H1 (cell line): ENCODE data around the gene GOLGA3. TPM values are rescaled to one million over a fixed set of nuclear protein-coding genes. Genes with fewer than 3 reads are reported as not detected.

Experiments
- CTCF ChIA-PET: fragments of 300-600 bp; sonication (Branson Sonifier 250); formaldehyde crosslinking; loops from one replicate; lab custom pipeline; 2021; ENCODE audit not compliant: partially characterized antibody; lab: Charles Lee
- POLR2A ChIA-PET: fragments of 300-600 bp; sonication (Branson Sonifier 250); formaldehyde crosslinking; loops from one replicate; lab custom pipeline; 2021; ENCODE audit warnings: inconsistent platforms; ENCODE audit not compliant: partially characterized antibody; lab: Charles Lee
- DNase-seq, 2 experiments: peaks; one replicate each; pipeline versions ENCODE4 v3.0.0 to v3.0.0-alpha.2; 2010 to 2022; ENCODE audit warnings: low spot score in 2 of 2, low read depth in 1 of 2, mixed read lengths in 1 of 2
- FAIRE-seq: peaks from 2 replicates; lab custom pipeline; 2011; peaks lifted over from hg19 to GRCh38; lab: Jason Lieb, UNC
- H2AFZ ChIP-seq: 2 replicates; pipeline ENCODE4 v1.8.1; 2012; ENCODE audit warnings: low read length, inconsistent platforms
- H2AK5ac ChIP-seq: 2 replicates; pipeline ENCODE4 v1.6.1; 2013; ENCODE audit warnings: low read depth, low read length
- H2BK120ac ChIP-seq: replicated peaks from 2 replicates; pipeline ENCODE3; 2013; ENCODE audit warnings: low read depth, low read length, inconsistent platforms
- H2BK12ac ChIP-seq: 2 replicates; pipeline ENCODE4 v1.6.1; 2013; ENCODE audit warnings: low read depth, low read length
- H2BK15ac ChIP-seq: 2 replicates; pipeline ENCODE4 v1.6.1; 2013; ENCODE audit warnings: low read length
- H2BK20ac ChIP-seq: 2 replicates; pipeline ENCODE4 v1.6.1; 2013; ENCODE audit warnings: low read length
- H2BK5ac ChIP-seq: 2 replicates; pipeline ENCODE4 v1.6.1; 2013; ENCODE audit warnings: low read depth, low read length
- H3K14ac ChIP-seq: 2 replicates; pipeline ENCODE4 v1.6.1; 2013; ENCODE audit warnings: inconsistent platforms; ENCODE audit not compliant: insufficient read length
- H3K18ac ChIP-seq: 2 replicates; pipeline ENCODE4 v1.6.1; 2013; ENCODE audit warnings: low read length; ENCODE audit errors: extremely low read depth
- H3K23ac ChIP-seq: 2 replicates; pipeline ENCODE4 v1.6.1; 2013; ENCODE audit warnings: inconsistent platforms; ENCODE audit not compliant: insufficient read length
- H3K23me2 ChIP-seq: 2 replicates; pipeline ENCODE4 v1.6.1; 2013; ENCODE audit warnings: low read depth, low read length
- H3K27ac ChIP-seq: 2 replicates; pipeline ENCODE4 v1.6.1; 2011; ENCODE audit warnings: low read depth, low read length, inconsistent platforms
- H3K27me3 ChIP-seq, 4 experiments: replicated peaks in 1 of 4; 1 replicate in 1 of 4; 2 replicates in 3 of 4; pipeline versions ENCODE4 v1.6.1 to v1.8.1; 2011 to 2013; ENCODE audit warnings: low read length in 3 of 4, mild to moderate bottlenecking in 3 of 4, inconsistent platforms in 2 of 4, mixed read lengths in 2 of 4, moderate library complexity in 1 of 4; ENCODE audit not compliant: control insufficient read depth in 3 of 4, insufficient read depth in 3 of 4; ENCODE audit errors: extremely low read depth in 1 of 4
- H3K36me3 ChIP-seq, 4 experiments: 2 replicates each; pipeline versions ENCODE4 v1.6.1 to v1.8.1; 2011 to 2013; ENCODE audit warnings: mild to moderate bottlenecking in 4 of 4, low read length in 3 of 4, moderate library complexity in 2 of 4, control low read depth in 1 of 4, inconsistent platforms in 1 of 4; ENCODE audit not compliant: insufficient read depth in 4 of 4, control insufficient read depth in 2 of 4
- H3K4ac ChIP-seq: replicated peaks from 2 replicates; pipeline ENCODE3; 2013; ENCODE audit warnings: low read length, low read depth, mixed read lengths, inconsistent platforms; ENCODE audit not compliant: insufficient read length
- H3K4me1 ChIP-seq, 4 experiments: replicated peaks in 1 of 4; 1 replicate in 1 of 4; 2 replicates in 3 of 4; pipeline versions ENCODE4 v1.6.1 to v1.8.1; 2011 to 2013; ENCODE audit warnings: low read length in 3 of 4, inconsistent platforms in 2 of 4, mixed read lengths in 1 of 4; ENCODE audit not compliant: insufficient read depth in 4 of 4, control insufficient read depth in 3 of 4
- H3K4me2 ChIP-seq, 2 experiments: 2 replicates each; pipeline versions ENCODE4 v1.6.1 to v1.8.1; 2011 to 2013; ENCODE audit warnings: low read depth in 2 of 2, low read length in 2 of 2, control low read depth in 1 of 2, inconsistent platforms in 1 of 2, mild to moderate bottlenecking in 1 of 2; ENCODE audit not compliant: insufficient read depth in 1 of 2
- H3K4me3 ChIP-seq, 4 experiments: fragments of 200-600, 300-600 bp in 1 of 4; sonication (generic), shearing (Covaris generic), sonication (Bioruptor Twin) in 1 of 4; 2 replicates each; pipeline versions ENCODE4 v1.5.1 to v1.8.1; 2011 to 2016; ENCODE audit warnings: low read length in 4 of 4, low read depth in 3 of 4, control low read depth in 2 of 4, inconsistent platforms in 2 of 4, mild to moderate bottlenecking in 2 of 4, mixed read lengths in 1 of 4, moderate library complexity in 1 of 4; ENCODE audit not compliant: insufficient read depth in 2 of 4; ENCODE audit errors: extremely low read depth in 1 of 4
- H3K56ac ChIP-seq: replicated peaks from 2 replicates; pipeline ENCODE3; 2013; ENCODE audit warnings: low read depth, mild to moderate bottlenecking, mixed read lengths, low read length, inconsistent platforms; ENCODE audit not compliant: insufficient read length
- H3K79me1 ChIP-seq: 2 replicates; pipeline ENCODE4 v1.6.1; 2013; ENCODE audit warnings: low read depth, low read length, control low read depth
- H3K79me2 ChIP-seq, 2 experiments: 2 replicates each; pipeline versions ENCODE4 v1.6.1 to v1.8.1; 2012 to 2013; ENCODE audit warnings: low read length in 2 of 2, mild to moderate bottlenecking in 2 of 2, inconsistent platforms in 1 of 2; ENCODE audit not compliant: insufficient read depth in 2 of 2, control insufficient read depth in 1 of 2
- H3K9ac ChIP-seq, 4 experiments: replicated peaks in 1 of 4; 1 replicate in 1 of 4; 2 replicates in 3 of 4; pipeline versions ENCODE4 v1.6.1 to v1.8.1; 2011 to 2013; ENCODE audit warnings: low read depth in 3 of 4, low read length in 3 of 4, control low read depth in 2 of 4, mild to moderate bottlenecking in 2 of 4, moderate library complexity in 2 of 4, inconsistent platforms in 1 of 4; ENCODE audit errors: extremely low read depth in 1 of 4
- H3K9me3 ChIP-seq, 2 experiments: 2 replicates each; pipeline versions ENCODE4 v1.6.1 to v1.8.1; 2012 to 2013; ENCODE audit warnings: mild to moderate bottlenecking in 2 of 2, moderate library complexity in 2 of 2, control low read depth in 1 of 2, inconsistent platforms in 1 of 2, low read depth in 1 of 2, low read length in 1 of 2, mixed read lengths in 1 of 2; ENCODE audit not compliant: insufficient read depth in 2 of 2
- H4K20me1 ChIP-seq, 2 experiments: replicated peaks in 1 of 2; 2 replicates each; pipeline versions ENCODE3 to v1.8.1; 2011 to 2013; ENCODE audit warnings: inconsistent platforms in 2 of 2, low read length in 2 of 2, mild to moderate bottlenecking in 1 of 2; ENCODE audit not compliant: insufficient read depth in 2 of 2, control insufficient read depth in 1 of 2
- H4K5ac ChIP-seq: 2 replicates; pipeline ENCODE4 v1.6.1; 2013; ENCODE audit warnings: low read length, low read depth, mixed read lengths, inconsistent platforms; ENCODE audit not compliant: insufficient read length
- H4K8ac ChIP-seq: 2 replicates; pipeline ENCODE4 v1.8.0; 2013; ENCODE audit warnings: mild to moderate bottlenecking, moderate library complexity, low read length, inconsistent platforms; ENCODE audit not compliant: insufficient read depth; ENCODE audit errors: extremely low read depth
- H4K91ac ChIP-seq: replicated peaks from 2 replicates; pipeline ENCODE3; 2013; ENCODE audit warnings: low read length, mixed read lengths, inconsistent platforms; ENCODE audit not compliant: insufficient read length
- BACH1 ChIP-seq: IDR thresholded peaks from 2 replicates; pipeline ENCODE4 v1.6.1; 2012; ENCODE audit warnings: low read length, improper control_type of control experiment
- EZH2 ChIP-seq: fragments of 200-600 bp; sonication (generic); IDR thresholded peaks from 2 replicates; pipeline ENCODE4 v1.7.1; 2012; ENCODE audit warnings: low read depth, mild to moderate bottlenecking, moderate library complexity, low read length, inconsistent platforms; ENCODE audit not compliant: severe bottlenecking
- GABPA ChIP-seq: IDR thresholded peaks from 2 replicates; pipeline ENCODE4 v1.6.1; 2011; ENCODE audit warnings: mild to moderate bottlenecking, low read length, moderate library complexity, borderline replicate concordance; ENCODE audit not compliant: insufficient read depth
- HDAC6 ChIP-seq: IDR thresholded peaks from one replicate; pipeline ENCODE4 v1.7.1; 2012; ENCODE audit warnings: low read depth, mild to moderate bottlenecking, inconsistent platforms, low read length, moderate library complexity
- JUN ChIP-seq: IDR thresholded peaks from 2 replicates; pipeline ENCODE4 v1.6.1; 2011; ENCODE audit warnings: low read depth, mild to moderate bottlenecking, improper control_type of control experiment, low read length
- KDM1A ChIP-seq: fragments of 200-600, 300-600 bp; sonication (generic); IDR thresholded peaks from 2 replicates; pipeline ENCODE4 v1.7.1; 2016; ENCODE audit warnings: mild to moderate bottlenecking, low read length, borderline replicate concordance
- POLR2AphosphoS5 ChIP-seq: IDR thresholded peaks from 2 replicates; pipeline ENCODE4 v1.6.1; 2011; ENCODE audit warnings: low read depth, low read length
- RBBP5 ChIP-seq: IDR thresholded peaks from 2 replicates; pipeline ENCODE4 v1.7.1; 2012; ENCODE audit warnings: low read depth, mild to moderate bottlenecking, inconsistent platforms, low read length, moderate library complexity, borderline replicate concordance
- RXRA ChIP-seq: IDR thresholded peaks from 2 replicates; pipeline ENCODE4 v1.6.1; 2011; ENCODE audit warnings: low read depth, mild to moderate bottlenecking, low read length, moderate library complexity; ENCODE audit not compliant: insufficient read depth
- SIRT6 ChIP-seq: IDR thresholded peaks from one replicate; pipeline ENCODE4 v1.7.1; 2012; ENCODE audit warnings: low read length, inconsistent platforms
- SUZ12 ChIP-seq: fragments of 200-600 bp; sonication (generic); IDR thresholded peaks from 2 replicates; pipeline ENCODE4 v1.6.1; 2012; ENCODE audit warnings: mild to moderate bottlenecking, inconsistent platforms, low read length, moderate library complexity, mixed read lengths
- TBP ChIP-seq: IDR thresholded peaks from 2 replicates; pipeline ENCODE4 v1.6.1; 2011; ENCODE audit warnings: low read depth, low read length, improper control_type of control experiment
- TEAD4 ChIP-seq: IDR thresholded peaks from 2 replicates; pipeline ENCODE4 v1.6.1; 2012; ENCODE audit warnings: low read depth, low read length, inconsistent platforms, mixed read lengths
- ZNF274 ChIP-seq: IDR thresholded peaks from 2 replicates; pipeline ENCODE4 v1.7.0; 2012; ENCODE audit warnings: low read length, borderline replicate concordance; ENCODE audit errors: extremely low read depth
- whole genome bisulfite sequencing, 2 experiments: shearing (Covaris generic) in 1 of 2; methylation state at CpG; one replicate each; pipeline versions ENCODE4 v1.1.6 to v1.1.7; 2013 to 2015; ENCODE audit warnings: low lambda C conversion rate in 2 of 2, mixed read lengths in 2 of 2, inconsistent platforms in 1 of 2, low coverage in 1 of 2, missing lambda C conversion rate in 1 of 2; ENCODE audit not compliant: insufficient replicate concordance in 2 of 2, insufficient coverage in 1 of 2, insufficient read length in 1 of 2; ENCODE audit errors: extremely low coverage in 1 of 2, missing lambda C conversion rate in 1 of 2; 5-methylcytosine and 5-hydroxymethylcytosine counted together
- polyA plus RNA-seq, 7 experiments: library from polyadenylated mRNA; depleted of rRNA in 3 of 7; stranded (reverse) in 5 of 7; unstranded in 2 of 7; fragments of >200 nt in 5 of 7; fragments of 200-250 nt in 2 of 7; gene quantifications; 1 replicate in 5 of 7; 2 replicates in 1 of 7; 4 replicates in 1 of 7; pipeline versions ENCODE4 v1.2.1 to v1.2.3, GENCODE V29; 2011 to 2013; ENCODE audit warnings: missing spikeins in 2 of 7, mixed read lengths in 2 of 7
- total RNA-seq: library from RNA; stranded (reverse); fragmentation: NEBNext Ultra II Directional; extraction: Animal tissue kit (Norgen Biotek cat#: 25700); gene quantifications from 2 replicates; pipeline ENCODE4 v1.2.1, GENCODE V29; 2021
- TF ChIP-seq, protein P1 (sequence below): IDR thresholded peaks from 2 replicates; pipeline ENCODE4 v1.6.1; 2012; ENCODE audit warnings: inconsistent platforms

Gene GOLGA3
- total and polyA plus RNA-seq, 2 of the 8 experiments (the other 6 are each of a cell fraction or from before 2014, with no cell fraction given), result 6.4 to 33.1 TPM

DNA sequence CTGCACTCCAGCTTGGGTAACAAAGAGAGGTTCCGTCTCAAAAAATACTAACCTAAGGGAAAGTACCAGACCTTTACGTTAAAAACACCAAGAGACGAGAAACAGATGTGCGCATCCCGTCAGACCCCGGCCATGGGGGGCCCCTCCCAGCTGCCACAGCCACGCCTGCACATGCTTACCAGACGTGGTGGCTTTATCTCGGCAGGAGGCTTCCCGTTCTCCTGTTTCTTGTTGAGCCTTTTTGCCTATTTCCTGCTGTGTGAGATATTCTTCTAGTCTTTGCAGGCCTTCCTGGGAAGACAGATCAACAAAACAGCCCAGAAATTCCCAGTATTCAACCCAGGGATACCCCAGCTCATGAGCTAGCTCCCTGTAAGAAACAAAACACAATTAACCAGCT, 94.5 kb downstream of the GOLGA3 start:
- POLR2A ChIA-PET, result interaction anchor here (1.3 to 1.5 kb wide), 2 partner anchors 11 to 34 kb away, joined by 3 read pairs; no protein-coding TSS in a partner anchor
- FAIRE-seq, result no peak
- H3K14ac ChIP-seq, result no peak overlapping the region
- H3K9me3 ChIP-seq, result peaks cover 0 to 8% of the 10 kb centered on the region in 2 experiments; a peak in 1 of 4 replicates
- no peak overlapping the region for H3K27ac ChIP-seq
- 84% methylated on average over 10 of the region's 10 CpGs; no CpG with 5 or more reads in 1 of the 2 experiments for WGBS, 2 experiments
- no peak overlapping the region for H3K18ac ChIP-seq
- no peak overlapping the region for H3K4ac ChIP-seq
- no peak overlapping the region for H3K56ac ChIP-seq
- no peak overlapping the region for H2BK12ac ChIP-seq
- no peaks in the 10 kb centered on the region for H3K79me2 ChIP-seq
- no peak overlapping the region for H3K4me2 ChIP-seq
- H3K27me3 ChIP-seq, result no peaks in the 10 kb centered on the region
- no peak overlapping the region for H4K5ac ChIP-seq
- no peak overlapping the region for H2AFZ ChIP-seq
- no peak overlapping the region for H4K91ac ChIP-seq
- H3K36me3 ChIP-seq, result peaks cover 41 to 84% (median 74%) of the 10 kb centered on the region in 4 experiments
- H3K9ac ChIP-seq, result no peak overlapping the region
- H3K23ac ChIP-seq, result no peak overlapping the region
- H3K79me1 ChIP-seq, result no peaks in the 10 kb centered on the region
- no peak overlapping the region for H4K8ac ChIP-seq
- H2BK20ac ChIP-seq, result no peak overlapping the region
- H2BK5ac ChIP-seq, result no peak overlapping the region
- CTCF ChIA-PET, result no interaction called here
- H2AK5ac ChIP-seq, result no peak overlapping the region
- no peaks in the 10 kb centered on the region for H3K23me2 ChIP-seq
- DNase-seq, result no peak
- no peak overlapping the region for H3K4me3 ChIP-seq
- H3K4me1 ChIP-seq, result no peaks in the 10 kb centered on the region; a peak in 1 of 7 replicates
- no peak overlapping the region for H2BK15ac ChIP-seq
- peaks cover 6 to 12% of the 10 kb centered on the region in 2 experiments for H4K20me1 ChIP-seq
- no peak overlapping the region for H2BK120ac ChIP-seq
- TF ChIP-seq TBP (no peak), HDAC6 (no peak), TEAD4 (no peak), RXRA (no peak), ZNF274 (no peak), SIRT6 (no peak), SUZ12 (no peak), JUN (no peak), RBBP5 (no peak), EZH2 (no peak), BACH1 (no peak), KDM1A (no peak), GABPA (no peak), POLR2AphosphoS5 (no peak)
- TF ChIP-seq, protein P1, sequence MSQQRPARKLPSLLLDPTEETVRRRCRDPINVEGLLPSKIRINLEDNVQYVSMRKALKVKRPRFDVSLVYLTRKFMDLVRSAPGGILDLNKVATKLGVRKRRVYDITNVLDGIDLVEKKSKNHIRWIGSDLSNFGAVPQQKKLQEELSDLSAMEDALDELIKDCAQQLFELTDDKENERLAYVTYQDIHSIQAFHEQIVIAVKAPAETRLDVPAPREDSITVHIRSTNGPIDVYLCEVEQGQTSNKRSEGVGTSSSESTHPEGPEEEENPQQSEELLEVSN, result no peak
